GM12878 (cell line): ENCODE data around the gene TUBAL3. TPM values are rescaled to one million over a fixed set of nuclear protein-coding genes. Genes with fewer than 3 reads are reported as not detected.

Experiments used
- ATAC-seq: fragments of 200-7000 bp; cut with Tn5 transposase; 3 replicates; pipeline ENCODE4 v1.9.1; 2020; ENCODE audit warnings: mild to moderate bottlenecking, moderate library complexity
- BruUV-seq: library from RNA; stranded (reverse); fragments of 400-500 nt; replicated peaks from 2 replicates; lab custom pipeline; 2021; lab: Mats Ljungman, UMichigan
- CTCF ChIA-PET: fragments of 300-600 bp; sonication (Branson Sonifier 250); formaldehyde crosslinking; extraction: SDS; loops from one replicate; lab custom pipeline; 2021; ENCODE audit warnings: inconsistent platforms; lab: Yijun Ruan, JAX
- POLR2A ChIA-PET: fragments of 350-600 bp; formaldehyde crosslinking; extraction: SDS; loops from one replicate; lab custom pipeline; 2021; ENCODE audit warnings: inconsistent platforms; lab: Charles Lee
- RAD21 ChIA-PET: fragments of 300-600 bp; sonication (Branson Sonifier 250); formaldehyde crosslinking; loops from one replicate; lab custom pipeline; 2023; ENCODE audit warnings: antibody characterized with exemption; ENCODE audit not compliant: unreplicated experiment; lab: Charles Lee
- SMC1A ChIA-PET: fragments of 300-600 bp; sonication (Branson Sonifier 250); formaldehyde crosslinking; loops from one replicate; lab custom pipeline; 2023; ENCODE audit not compliant: unreplicated experiment, uncharacterized antibody; lab: Charles Lee
- DNase-seq: peaks from one replicate; pipeline ENCODE4 v3.0.0-alpha.2; 2011; ENCODE audit warnings: low read depth, low spot score
- FAIRE-seq: peaks from 3 replicates; lab custom pipeline; 2011; peaks lifted over from hg19 to GRCh38; lab: Jason Lieb, UNC
- H2AFZ ChIP-seq: 2 replicates; pipeline ENCODE4 v1.6.0; 2011; ENCODE audit warnings: low read depth, low read length, control low read depth; ENCODE audit not compliant: control insufficient read depth
- H3K27ac ChIP-seq: 2 replicates; pipeline ENCODE4 v1.5.1; 2011; ENCODE audit warnings: control low read depth; ENCODE audit not compliant: control insufficient read depth, insufficient read depth
- H3K27me3 ChIP-seq, 2 experiments: replicated peaks in 1 of 2; 2 replicates each; pipeline versions ENCODE4 v1.6.0 to v1.6.1; 2011; ENCODE audit warnings: low read length in 1 of 2; ENCODE audit not compliant: control insufficient read depth in 2 of 2, insufficient read depth in 2 of 2
- H3K36me3 ChIP-seq, 2 experiments: 2 replicates each; pipeline ENCODE4 v1.5.1; 2011; ENCODE audit warnings: low read length in 1 of 2; ENCODE audit not compliant: control insufficient read depth in 2 of 2, insufficient read depth in 2 of 2
- H3K4me1 ChIP-seq: 2 replicates; pipeline ENCODE4 v1.6.1; 2011; ENCODE audit warnings: mild to moderate bottlenecking, low read length, moderate library complexity, mixed read lengths; ENCODE audit not compliant: control insufficient read depth, insufficient read depth
- H3K4me2 ChIP-seq: 2 replicates; pipeline ENCODE4 v1.6.0; 2011; ENCODE audit warnings: control low read depth; ENCODE audit not compliant: control insufficient read depth, insufficient read depth
- H3K4me3 ChIP-seq: fragments of 200-600 bp; sonication (generic); 2 replicates; pipeline ENCODE4 v1.5.1; 2016
- H3K79me2 ChIP-seq: 2 replicates; pipeline ENCODE4 v1.6.0; 2011; ENCODE audit warnings: low read length; ENCODE audit not compliant: control insufficient read depth, insufficient read depth
- H3K9ac ChIP-seq: 2 replicates; pipeline ENCODE4 v1.8.0; 2011; ENCODE audit warnings: low read length, control low read depth, mixed read lengths; ENCODE audit not compliant: control insufficient read depth, insufficient read depth
- H3K9me3 ChIP-seq: replicated peaks from 3 replicates; pipeline ENCODE4 v1.5.1; 2011; ENCODE audit warnings: mild to moderate bottlenecking, low read length; ENCODE audit not compliant: control insufficient read depth, insufficient read depth
- H4K20me1 ChIP-seq: 2 replicates; pipeline ENCODE4 v1.6.0; 2011; ENCODE audit not compliant: control insufficient read depth, insufficient read depth
- CHD4 ChIP-seq: fragments of 200-600 bp; sonication (generic); IDR thresholded peaks from 2 replicates; pipeline ENCODE4 v1.6.1; 2016; ENCODE audit warnings: mild to moderate bottlenecking
- CUX1 ChIP-seq: IDR thresholded peaks from 2 replicates; pipeline ENCODE4 v1.6.1; 2012; ENCODE audit warnings: improper control_type of control experiment, low read depth, low read length; ENCODE audit not compliant: insufficient replicate concordance
- FOXK2 ChIP-seq: fragments of 450-650 bp; IDR thresholded peaks from 2 replicates; pipeline ENCODE4 v1.6.1; 2017; ENCODE audit warnings: mild to moderate bottlenecking, moderate library complexity
- HDAC2 ChIP-seq: fragments of 200-600 bp; sonication (generic); IDR thresholded peaks from 2 replicates; pipeline ENCODE4 v1.6.1; 2017
- JUND ChIP-seq: IDR thresholded peaks from 2 replicates; pipeline ENCODE4 v1.6.1; 2012; ENCODE audit warnings: low read depth, mild to moderate bottlenecking, low read length, improper control_type of control experiment, moderate library complexity
- KDM1A ChIP-seq: fragments of 200-600 bp; sonication (generic); IDR thresholded peaks from 2 replicates; pipeline ENCODE4 v1.6.1; 2016; ENCODE audit warnings: borderline replicate concordance
- MXI1 ChIP-seq: fragments of 150-350 bp; IDR thresholded peaks from 2 replicates; pipeline ENCODE4 v1.6.1; 2011; ENCODE audit warnings: low read depth, mild to moderate bottlenecking, inconsistent platforms, low read length, improper control_type of control experiment
- PBX3 ChIP-seq: IDR thresholded peaks from 2 replicates; pipeline ENCODE4 v1.6.1; 2011; ENCODE audit warnings: mild to moderate bottlenecking, low read depth, low read length, moderate library complexity; ENCODE audit not compliant: insufficient replicate concordance
- POLR2AphosphoS5 ChIP-seq: IDR thresholded peaks from 2 replicates; pipeline ENCODE4 v1.6.1; 2011; ENCODE audit warnings: mild to moderate bottlenecking, low read length, inconsistent platforms
- RB1 ChIP-seq: fragments of 450-650 bp; formaldehyde crosslinking; IDR thresholded peaks from 2 replicates; pipeline ENCODE4 v1.6.1; 2017; ENCODE audit warnings: mild to moderate bottlenecking, borderline replicate concordance
- SMAD1 ChIP-seq: fragments of 450-650 bp; IDR thresholded peaks from 2 replicates; pipeline ENCODE4 v1.6.1; 2018; ENCODE audit warnings: mild to moderate bottlenecking, low read depth; ENCODE audit not compliant: partially characterized antibody
- SMAD5 ChIP-seq: IDR thresholded peaks from 2 replicates; pipeline ENCODE4 v1.6.1; 2016; ENCODE audit warnings: antibody characterized with exemption, low read depth
- SRF ChIP-seq, 2 experiments: IDR thresholded peaks; 2 replicates each; pipeline ENCODE4 v1.6.1; 2011; ENCODE audit warnings: low read depth in 2 of 2, low read length in 2 of 2, mild to moderate bottlenecking in 1 of 2, moderate library complexity in 1 of 2
- TARDBP ChIP-seq: IDR thresholded peaks from 2 replicates; pipeline ENCODE4 v1.6.1; 2016; ENCODE audit warnings: borderline replicate concordance
- TBL1XR1 ChIP-seq: IDR thresholded peaks from 2 replicates; pipeline ENCODE4 v1.6.1; 2012; ENCODE audit warnings: low read depth, low read length, improper control_type of control experiment
- ZBED1 ChIP-seq: IDR thresholded peaks from 2 replicates; pipeline ENCODE4 v1.6.1; 2016; ENCODE audit warnings: borderline replicate concordance
- WGBS: methylation state at CpG from one replicate; pipeline ENCODE4 v1.1.6; 2016; ENCODE audit warnings: low lambda C conversion rate; ENCODE audit not compliant: insufficient replicate concordance, insufficient coverage; ENCODE audit errors: missing lambda C conversion rate; 5-methylcytosine and 5-hydroxymethylcytosine counted together
- in situ Hi-C: fragments of 300-500 bp; cut with MboI; formaldehyde crosslinking; loops from 9 replicates; pipeline ENCODE4 v1.14.3; 2018; ENCODE audit warnings: mixed read lengths
- intact Hi-C: fragments of 100-400 bp; cut with micrococcal nuclease; formaldehyde crosslinking; loops from one replicate; pipeline ENCODE4 v1.14.2; 2022; ENCODE audit not compliant: unreplicated experiment
- polyA plus RNA-seq, 11 experiments: library from polyadenylated mRNA; depleted of rRNA in 4 of 11; unstranded in 6 of 11; stranded (reverse) in 5 of 11; fragments of >200 nt; fragmentation: Nextera tagmentation in 4 of 11; fragmentation: Illumina TruSeq in 1 of 11; extraction: Ambion mirVana in 4 of 11; extraction: Trizol in 1 of 11; gene quantifications; 1 replicate in 1 of 11; 2 replicates in 10 of 11; pipeline versions ENCODE4 v1.2.1 to v1.2.3, GENCODE V29; 2011 to 2016; ENCODE audit warnings: inconsistent platforms in 2 of 11, missing spikeins in 2 of 11, low read depth in 1 of 11
- total RNA-seq, 4 experiments: library from RNA; depleted of rRNA in 3 of 4; stranded (reverse); fragments of >200 nt in 3 of 4; fragmentation: Illumina TruSeq in 1 of 4; extraction: Trizol in 1 of 4; gene quantifications; 2 replicates each; pipeline versions ENCODE4 v1.2.1 to v1.2.3, GENCODE V29; 2013 to 2021

The TUBAL3 gene
- total and polyA plus RNA-seq, 10 of the 15 experiments (the other 5 are each of a cell fraction or from before 2014, with no cell fraction given): 0.03 to 0.06 TPM; not detected in 8

- no peak overlapping the region for H3K9ac ChIP-seq
- TF ChIP-seq CHD4 (no peak), SRF (IDR thresholded peaks at IDR 0.05; ENCODE audit: low read depth in 2 of 2, low read length in 2 of 2) (no peak), TBL1XR1 (no peak), SMAD1 (no peak), ZBED1 (no peak), CUX1 (no peak), TARDBP (no peak), SMAD5 (no peak), MXI1 (no peak), PBX3 (no peak), JUND (no peak), POLR2AphosphoS5 (no peak), HDAC2 (no peak), RB1 (no peak), FOXK2 (no peak), KDM1A (no peak)
- TF ChIP-seq, all 136 proteins: peak for 0
- FAIRE-seq (no peak), ATAC-seq (no peak), DNase-seq (no peak)
- H3K27me3 ChIP-seq: no peaks in the 10 kb centered on the region
- POLR2A ChIA-PET: no interaction called here
- no peak overlapping the region for H3K4me2 ChIP-seq
- no peak overlapping the region for H3K27ac ChIP-seq
- H3K9me3 ChIP-seq: no peaks in the 10 kb centered on the region
- CTCF ChIA-PET: interaction anchor here (0.6 to 18.0 kb wide), 21 partner anchors 8 to 621 kb away, joined by 3 to 535 read pairs (median 6); partner anchors contain the start of gene TUBAL3
- in situ Hi-C loops (no loop called here), intact Hi-C loops (loop anchor here (2.0 kb wide), 1 partner anchor 587 kb away; no protein-coding TSS in a partner anchor)
- 97% methylated on average over 3 of the region's 3 CpGs for WGBS
- H3K36me3 ChIP-seq: no peaks in the 10 kb centered on the region; a peak in 1 of 4 replicates
- SMC1A ChIA-PET: interaction anchor here (0.9 to 5.0 kb wide), 12 partner anchors 8 to 621 kb away, joined by 3 to 33 read pairs (median 5); no protein-coding TSS in a partner anchor
- no peak overlapping the region for H2AFZ ChIP-seq
- H3K4me3 ChIP-seq: no peak overlapping the region
- H4K20me1 ChIP-seq: 0 out of 2 replicates have a peak, but pooled peaks cover 2% of the 10 kb centered on the region
- H3K4me1 ChIP-seq: no peaks in the 10 kb centered on the region
- RAD21 ChIA-PET: interaction anchor here (0.8 to 2.7 kb wide), 5 partner anchors 114 to 620 kb away, joined by 3 to 25 read pairs (median 5); no protein-coding TSS in a partner anchor
- BruUV-seq: no TSS peak
- H3K79me2 ChIP-seq: no peaks in the 10 kb centered on the region
Measured at GRCh38 chr10:5435328-5435727, 30.7 kb upstream of the TUBAL3 start.
